Brain pericyte (primary cell): ENCODE data around the gene ETNK2.
A peak's percentile ranks its signal among the peaks of the same experiment; 100 is the strongest.

ENCODE experiments used
- DNase-seq: peaks from one replicate; pipeline ENCODE4 v3.0.0-alpha.2; 2012; ENCODE audit warnings: low read depth, low spot score

The ETNK2 gene

GRCh38 chr1:204147406-204148383, 4.1 kb downstream of the ETNK2 start:
- no peak for DNase-seq

- DNase-seq: no peak
Measured at GRCh38 chr1:204146965-204147364, 4.9 kb downstream of the ETNK2 start.

GRCh38 chr1:204146309-204146708, 5.5 kb downstream of the ETNK2 start:
- no peak for DNase-seq

GRCh38 chr1:204145033-204145504, 6.8 kb downstream of the ETNK2 start:
- DNase-seq: no peak

GRCh38 chr1:204143276-204144041, 8.4 kb downstream of the ETNK2 start:
- DNase-seq: no peak

GRCh38 chr1:204142032-204142974, 9.5 kb downstream of the ETNK2 start:
- DNase-seq: no peak

GRCh38 chr1:204141131-204141530, 10.7 kb downstream of the ETNK2 start:
- no peak for DNase-seq

- no peak for DNase-seq
Measured at GRCh38 chr1:204139952-204140351, 11.9 kb downstream of the ETNK2 start.

- DNase-seq: no peak
Measured at GRCh38 chr1:204139088-204139487, 12.8 kb downstream of the ETNK2 start.

GRCh38 chr1:204136814-204137213, 15.0 kb downstream of the ETNK2 start:
- no peak for DNase-seq

- no peak for DNase-seq
Measured at GRCh38 chr1:204134103-204134502, 17.7 kb downstream of the ETNK2 start.

GRCh38 chr1:204132718-204133117, 19.1 kb downstream of the ETNK2 start:
- no peak for DNase-seq

GRCh38 chr1:204131978-204132377, 19.9 kb downstream of the ETNK2 start:
- no peak for DNase-seq

GRCh38 chr1:204130981-204131892, 20.6 kb downstream of the ETNK2 start:
- peak; percentile 30 for DNase-seq

- no peak for DNase-seq
Measured at GRCh38 chr1:204130178-204130577, 21.7 kb downstream of the ETNK2 start.

- no peak for DNase-seq
Measured at GRCh38 chr1:204128964-204129896, 22.6 kb downstream of the ETNK2 start.

- DNase-seq: no peak
Measured at GRCh38 chr1:204128464-204128963, 23.3 kb downstream of the ETNK2 start.

- DNase-seq: no peak
Measured at GRCh38 chr1:204127597-204128242, 24.1 kb downstream of the ETNK2 start.
